Measurements from ENCODE around the gene TIMM22.

- TF ChIP-seq, protein P1, sequence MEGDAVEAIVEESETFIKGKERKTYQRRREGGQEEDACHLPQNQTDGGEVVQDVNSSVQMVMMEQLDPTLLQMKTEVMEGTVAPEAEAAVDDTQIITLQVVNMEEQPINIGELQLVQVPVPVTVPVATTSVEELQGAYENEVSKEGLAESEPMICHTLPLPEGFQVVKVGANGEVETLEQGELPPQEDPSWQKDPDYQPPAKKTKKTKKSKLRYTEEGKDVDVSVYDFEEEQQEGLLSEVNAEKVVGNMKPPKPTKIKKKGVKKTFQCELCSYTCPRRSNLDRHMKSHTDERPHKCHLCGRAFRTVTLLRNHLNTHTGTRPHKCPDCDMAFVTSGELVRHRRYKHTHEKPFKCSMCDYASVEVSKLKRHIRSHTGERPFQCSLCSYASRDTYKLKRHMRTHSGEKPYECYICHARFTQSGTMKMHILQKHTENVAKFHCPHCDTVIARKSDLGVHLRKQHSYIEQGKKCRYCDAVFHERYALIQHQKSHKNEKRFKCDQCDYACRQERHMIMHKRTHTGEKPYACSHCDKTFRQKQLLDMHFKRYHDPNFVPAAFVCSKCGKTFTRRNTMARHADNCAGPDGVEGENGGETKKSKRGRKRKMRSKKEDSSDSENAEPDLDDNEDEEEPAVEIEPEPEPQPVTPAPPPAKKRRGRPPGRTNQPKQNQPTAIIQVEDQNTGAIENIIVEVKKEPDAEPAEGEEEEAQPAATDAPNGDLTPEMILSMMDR (conservative IDR thresholded peaks at IDR 0.05) = no peak
- no peak for TF ChIP-seq ZFX (IDR thresholded peaks at IDR 0.05)
Observed at GRCh38 chr17:1026599-1026975, 29.7 kb downstream of the TIMM22 start.

Data from C4-2B (cell line).